DMS 273 (cell line): ENCODE measurements around the gene MDP1.
"Not testable (repeated sequence)": the region's sequence is repeated elsewhere in the genome, so short reads cannot be mapped to it uniquely, and the experiment has no call there.

ENCODE experiments used
- DNase-seq: peaks from one replicate; lab custom pipeline; 2025; ENCODE audit not compliant: unreplicated experiment; lab: John Stamatoyannopoulos, UW

MDP1 gene

DNA sequence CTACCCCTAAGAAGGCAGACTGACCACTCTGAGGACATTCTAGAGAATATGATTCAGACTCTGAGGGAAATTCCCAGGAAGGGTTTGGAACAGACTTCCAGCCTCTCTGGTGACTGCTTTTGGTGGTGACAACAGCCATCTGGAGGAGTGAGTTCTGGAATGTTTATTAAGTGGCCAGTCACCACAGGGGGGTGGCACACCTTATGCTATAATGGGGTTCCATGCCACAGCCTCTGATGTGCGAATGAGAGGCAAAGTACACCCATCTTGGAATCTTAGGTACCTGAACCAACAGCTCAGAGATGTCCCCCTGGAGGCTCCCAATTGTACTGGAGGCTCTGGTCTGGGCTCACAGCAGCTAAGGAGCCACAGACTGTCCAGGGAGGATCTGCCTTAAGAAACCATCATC, 36.0 kb upstream of the MDP1 start:
- no peak for DNase-seq

DNA sequence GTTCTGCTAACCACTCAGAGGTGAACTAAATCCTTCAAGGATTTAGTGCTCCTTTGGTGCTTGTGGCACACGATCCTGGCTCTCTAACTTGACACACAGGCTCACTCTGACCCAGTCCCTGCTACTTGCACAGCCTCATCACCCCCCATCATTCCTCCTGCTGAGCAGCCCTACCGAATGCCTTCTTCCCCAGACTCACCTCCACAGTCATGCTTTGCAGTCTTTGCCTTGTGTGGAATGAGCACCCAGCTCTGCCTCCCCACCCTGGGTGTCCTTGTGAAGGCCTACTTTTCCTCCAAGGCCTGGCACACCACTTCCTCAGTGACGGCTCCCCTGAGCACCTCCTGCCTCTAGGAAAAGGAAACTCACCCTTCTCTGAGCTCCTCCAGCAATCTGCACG, 34.5 kb upstream of the MDP1 start:
- no peak for DNase-seq

DNA sequence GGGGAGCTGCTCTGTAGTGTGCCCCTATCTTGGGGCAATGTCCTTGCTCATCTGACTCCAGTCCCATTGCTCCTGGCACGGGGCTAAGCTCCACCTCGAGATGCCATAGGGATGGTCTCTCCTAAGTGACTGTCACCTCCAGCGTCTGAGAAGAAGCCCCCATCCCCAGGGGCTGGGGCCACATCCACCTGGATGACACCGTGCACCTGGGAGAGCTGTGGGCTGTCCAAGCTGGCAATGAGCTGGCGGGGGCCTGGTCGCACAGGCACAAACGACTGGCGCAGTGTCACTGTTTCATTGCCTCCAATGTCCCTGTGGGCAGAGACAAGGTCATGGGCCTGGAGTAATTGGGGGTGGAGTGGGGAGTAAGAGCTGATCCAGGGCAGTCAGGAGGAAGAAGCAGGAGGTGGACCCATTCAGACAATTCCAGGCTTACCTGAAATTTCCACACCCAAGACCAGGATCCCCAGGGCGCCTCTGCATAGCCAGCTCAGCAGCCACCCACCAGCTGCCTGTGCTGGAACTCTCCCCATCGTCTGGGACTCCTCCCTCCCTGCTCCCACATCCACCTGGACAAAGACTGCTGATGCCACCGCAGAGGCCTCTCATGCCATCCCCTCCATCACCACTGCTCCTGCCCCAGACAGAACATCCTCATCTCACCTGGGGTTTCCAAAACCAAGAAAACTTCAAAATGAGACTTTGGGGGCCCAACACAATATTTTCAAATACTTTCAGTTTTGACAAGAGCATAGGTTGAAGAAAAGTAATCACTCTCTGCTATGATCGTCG, 33.6 kb upstream of the MDP1 start:
- no peak for DNase-seq

DNA sequence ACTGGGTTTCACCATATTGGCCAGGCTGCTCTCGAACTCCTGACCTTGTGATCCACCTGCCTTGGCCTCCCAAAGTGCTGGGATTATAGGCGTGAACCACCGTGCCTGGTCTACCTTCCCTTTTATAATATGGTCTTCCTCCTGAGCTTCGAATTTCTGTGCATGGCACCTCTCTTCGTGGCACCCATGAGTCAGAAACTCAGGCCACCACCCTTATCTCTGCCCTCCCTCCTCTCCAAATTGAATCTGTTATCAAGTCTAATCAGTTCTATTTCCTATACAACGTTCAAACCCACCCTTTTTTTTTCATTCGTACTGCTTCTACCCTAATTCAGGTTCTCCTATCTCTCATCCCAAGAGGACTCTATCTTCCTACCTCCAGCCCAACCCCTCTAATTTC, 31.6 kb upstream of the MDP1 start:
- DNase-seq = no peak

DNA sequence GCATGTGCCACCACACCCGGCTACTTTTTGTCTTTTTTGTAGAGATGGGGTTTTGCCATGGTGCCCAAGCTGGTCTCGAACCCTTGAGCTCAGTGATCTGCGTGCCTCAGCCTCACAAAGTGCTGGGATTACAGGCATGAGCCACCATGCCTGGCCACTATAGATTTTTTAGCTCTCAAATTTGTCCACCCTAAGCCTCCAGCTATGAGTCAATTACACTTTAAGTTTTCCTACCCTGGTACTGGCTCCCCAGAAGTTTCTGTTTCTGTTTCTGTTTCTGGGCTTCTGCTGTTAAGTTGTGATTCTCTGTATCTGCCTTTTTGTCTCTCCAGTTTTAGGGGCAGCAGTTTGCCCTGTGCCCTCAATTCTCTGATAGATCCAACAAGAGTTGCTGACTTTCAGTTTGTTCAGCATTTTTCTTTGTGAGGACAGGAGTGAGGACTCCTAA, 30.9 kb upstream of the MDP1 start:
- DNase-seq = no peak

DNA sequence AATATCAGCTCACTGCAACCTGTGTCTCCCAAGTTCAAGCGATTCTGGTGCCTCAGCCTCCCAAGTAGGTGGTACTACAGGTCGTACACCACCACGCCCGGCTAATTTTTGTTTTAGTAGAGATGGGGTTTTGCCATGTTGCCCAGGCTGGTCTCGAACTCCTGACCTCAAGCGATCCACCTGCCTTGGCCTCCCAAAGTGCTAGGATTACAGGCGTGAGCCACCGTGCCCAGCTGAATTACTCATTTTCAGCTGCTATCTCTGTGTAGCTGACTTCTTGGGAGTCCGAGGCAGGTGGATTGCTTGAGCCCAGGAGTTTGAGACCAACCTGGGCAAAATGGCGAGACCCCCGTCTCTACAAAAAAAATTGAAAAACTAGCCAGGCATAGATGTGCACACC, 29.5 kb upstream of the MDP1 start:
- not testable (repeated sequence) for DNase-seq

DNA sequence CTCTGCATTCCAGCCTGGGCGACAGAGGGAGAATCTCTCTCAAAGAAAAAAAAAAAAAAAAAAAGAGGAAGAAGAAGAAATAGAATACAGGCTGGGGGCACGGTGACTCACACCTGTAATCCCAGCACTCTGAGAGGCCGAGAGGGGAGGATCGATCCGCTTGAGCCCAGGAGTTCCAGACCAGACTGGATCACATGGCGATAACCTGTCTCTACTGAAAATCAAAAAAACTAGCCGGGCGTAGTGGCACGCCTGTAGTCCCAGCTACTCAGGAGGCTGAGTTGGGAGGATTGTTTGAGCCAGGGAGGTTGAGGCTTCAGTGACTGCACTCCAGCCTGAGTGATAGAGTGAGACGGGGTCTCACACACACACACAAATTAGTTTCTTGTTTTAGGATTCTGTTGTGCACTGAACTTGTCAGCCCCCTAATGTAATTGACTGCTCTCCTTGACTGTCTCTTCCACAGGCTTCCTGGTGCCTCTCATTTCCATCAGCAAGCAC, 27.5 kb upstream of the MDP1 start:
- DNase-seq = no peak

DNA sequence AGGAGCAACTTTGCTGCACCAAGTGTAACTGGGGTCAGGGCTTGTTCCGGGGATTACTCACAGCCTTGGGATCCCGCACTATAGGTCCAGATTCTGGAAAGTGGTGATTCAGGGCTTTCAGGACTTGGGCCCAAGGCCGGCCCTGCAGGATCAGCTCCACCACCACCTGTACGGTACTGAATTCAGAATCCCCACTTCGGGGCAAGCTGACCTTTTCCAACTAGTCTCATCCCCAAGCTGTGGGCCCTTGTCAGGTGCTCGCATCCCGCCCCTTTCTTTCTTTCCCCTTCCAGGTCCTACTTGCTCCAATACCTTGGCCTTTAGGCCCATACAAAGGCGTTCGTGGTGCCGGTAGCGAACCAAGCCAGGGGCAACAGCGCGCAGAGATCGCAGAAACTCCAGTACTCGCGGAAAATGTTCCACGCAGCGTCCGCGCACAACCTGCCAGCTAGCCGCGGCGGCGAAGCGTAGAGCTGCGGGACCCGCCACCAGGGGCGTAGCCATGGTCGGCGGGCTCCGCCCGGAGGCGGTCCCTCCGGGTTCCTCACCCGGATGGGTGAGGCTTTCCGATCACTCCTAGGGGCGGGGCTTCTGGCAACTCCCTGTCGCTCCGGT, 26.1 kb upstream of the MDP1 start:
- peak; percentile 97 for DNase-seq

DNA sequence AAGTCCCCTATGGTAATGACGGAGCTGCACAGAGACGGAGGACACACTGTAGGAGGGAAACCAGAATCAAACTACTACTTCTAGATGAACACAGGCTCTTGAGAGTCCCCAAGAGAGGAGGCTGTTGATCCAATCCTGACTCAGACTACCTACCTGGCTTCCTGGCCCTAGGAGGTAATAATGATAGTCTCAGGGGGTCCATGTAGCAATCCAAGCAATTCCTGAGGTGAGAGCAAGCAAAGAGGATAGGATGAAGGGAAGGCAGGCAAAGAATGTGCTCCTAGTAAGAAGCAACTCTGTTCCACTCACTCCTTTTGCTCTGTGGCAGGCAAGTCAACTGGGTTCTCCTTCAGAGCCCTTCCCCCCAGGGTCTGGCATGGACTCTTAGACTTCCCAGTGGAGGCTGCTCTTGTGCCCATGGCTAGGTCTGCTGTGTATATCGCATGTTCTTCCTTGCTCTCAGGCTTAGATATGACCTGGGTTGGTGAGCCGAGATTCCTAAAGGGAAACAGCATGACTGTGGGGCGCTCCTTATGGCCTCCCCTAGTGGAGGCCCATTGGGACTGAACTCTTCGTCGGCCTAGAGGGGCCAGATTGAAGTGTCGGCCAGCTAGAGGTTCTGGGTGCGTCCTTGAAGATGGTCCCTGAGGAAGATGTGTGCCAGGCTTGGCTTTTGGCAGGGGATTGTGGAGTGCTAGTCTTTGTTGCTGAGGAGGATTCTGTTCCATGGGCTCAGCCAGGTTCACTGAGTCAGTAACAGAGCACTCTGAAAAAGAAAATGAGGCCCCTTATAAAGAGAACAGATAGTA, 24.4 kb upstream of the MDP1 start:
- no peak for DNase-seq

DNA sequence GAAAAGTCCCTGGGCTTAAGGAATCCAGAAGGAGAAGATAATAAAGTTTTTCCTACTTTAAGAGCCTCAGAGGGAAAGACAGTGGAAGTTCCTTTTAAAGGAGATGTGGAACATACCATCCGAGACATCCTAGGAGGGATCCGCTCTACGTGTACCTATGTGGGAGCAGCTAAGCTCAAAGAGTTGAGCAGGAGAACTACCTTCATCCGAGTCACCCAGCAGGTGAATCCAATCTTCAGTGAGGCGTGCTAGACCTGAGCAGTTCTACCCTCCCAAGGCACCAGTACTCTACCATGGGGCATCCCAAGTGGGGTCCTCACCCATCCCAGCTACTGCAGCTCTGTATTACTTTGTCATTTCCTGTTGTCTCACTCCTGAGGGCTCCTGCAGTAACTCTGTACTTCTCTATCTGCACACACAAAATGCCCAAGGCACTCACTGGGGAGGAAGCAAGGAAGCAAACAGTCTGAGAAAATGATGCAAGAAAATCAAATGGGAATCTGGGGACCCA, 22.7 kb upstream of the MDP1 start:
- no peak for DNase-seq

DNA sequence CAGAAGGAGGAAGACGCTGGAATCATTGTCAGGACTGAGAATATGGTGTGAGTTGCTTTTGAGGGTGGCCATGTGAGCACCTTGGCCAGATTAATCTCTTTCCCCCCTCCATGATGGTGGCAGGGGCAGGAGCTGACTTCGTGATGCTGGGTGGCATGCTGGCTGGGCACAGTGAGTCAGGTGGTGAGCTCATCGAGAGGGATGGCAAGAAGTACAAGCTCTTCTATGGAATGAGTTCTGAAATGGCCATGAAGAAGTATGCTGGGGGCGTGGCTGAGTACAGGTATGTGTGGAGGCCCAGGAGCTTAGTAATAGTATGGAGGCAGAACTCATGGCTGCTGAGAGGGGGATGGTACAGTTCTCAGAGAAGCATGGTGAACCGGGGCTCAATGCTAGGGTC, 22.3 kb upstream of the MDP1 start:
- no peak for DNase-seq

DNA sequence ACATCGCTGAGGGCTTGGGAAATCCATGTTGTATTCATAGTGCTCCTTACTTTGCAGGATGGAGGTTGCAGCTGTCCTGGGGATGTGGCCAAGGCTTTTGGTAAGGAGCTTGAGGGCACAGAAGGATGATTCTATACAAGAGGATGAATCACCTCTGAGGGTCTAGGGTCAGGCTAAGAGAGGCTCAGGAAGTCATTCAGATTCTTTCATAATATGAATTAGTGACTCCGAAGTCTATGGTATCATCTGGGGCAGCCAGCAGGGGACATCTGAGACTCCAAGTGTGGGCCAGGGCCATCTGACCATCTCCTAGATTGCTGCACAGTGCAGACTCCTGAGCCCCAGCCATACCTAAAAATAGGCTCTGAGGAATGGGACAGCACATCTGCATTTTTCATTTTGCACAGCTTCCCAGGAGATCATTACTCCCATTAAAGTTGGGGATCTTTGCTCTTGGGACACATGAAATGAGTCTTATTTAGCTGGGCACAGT, 21.6 kb upstream of the MDP1 start:
- DNase-seq = no peak

DNA sequence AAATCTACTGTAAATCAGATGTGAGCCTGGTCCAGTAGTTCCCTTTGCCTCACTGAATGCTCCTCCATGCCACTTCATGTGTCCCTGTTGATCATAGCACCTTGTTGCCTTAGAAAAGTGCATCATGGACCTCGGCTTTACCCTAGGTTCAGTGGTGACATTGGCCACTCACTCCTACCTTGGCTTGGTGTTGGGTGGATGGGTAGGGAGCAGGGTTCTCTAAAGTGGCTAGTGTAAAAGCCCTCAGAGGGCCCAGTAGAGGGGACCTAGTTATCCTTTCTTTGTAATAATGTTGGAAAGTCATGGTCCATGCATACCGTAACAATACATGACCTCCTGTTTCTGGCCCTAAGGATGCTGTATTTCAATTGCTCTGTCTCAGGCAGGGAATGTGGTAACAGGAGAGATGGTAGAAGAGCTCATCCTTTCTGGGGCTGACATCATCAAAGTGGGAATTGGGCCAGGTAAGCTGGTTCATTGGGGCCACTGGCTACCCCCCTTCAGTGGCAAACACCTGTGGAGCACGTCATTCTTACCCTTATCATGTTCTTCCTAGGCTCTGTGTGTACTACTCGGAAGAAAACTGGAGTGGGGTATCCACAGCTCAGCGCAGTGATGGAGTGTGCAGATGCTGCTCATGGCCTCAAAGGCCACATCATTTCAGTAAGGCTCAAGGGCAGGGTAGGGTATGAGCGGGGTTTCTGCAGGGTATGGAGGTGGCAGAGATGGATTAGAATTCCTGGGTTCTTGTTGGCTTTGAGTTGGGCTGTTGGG, 21.0 kb upstream of the MDP1 start:
- no peak for DNase-seq

DNA sequence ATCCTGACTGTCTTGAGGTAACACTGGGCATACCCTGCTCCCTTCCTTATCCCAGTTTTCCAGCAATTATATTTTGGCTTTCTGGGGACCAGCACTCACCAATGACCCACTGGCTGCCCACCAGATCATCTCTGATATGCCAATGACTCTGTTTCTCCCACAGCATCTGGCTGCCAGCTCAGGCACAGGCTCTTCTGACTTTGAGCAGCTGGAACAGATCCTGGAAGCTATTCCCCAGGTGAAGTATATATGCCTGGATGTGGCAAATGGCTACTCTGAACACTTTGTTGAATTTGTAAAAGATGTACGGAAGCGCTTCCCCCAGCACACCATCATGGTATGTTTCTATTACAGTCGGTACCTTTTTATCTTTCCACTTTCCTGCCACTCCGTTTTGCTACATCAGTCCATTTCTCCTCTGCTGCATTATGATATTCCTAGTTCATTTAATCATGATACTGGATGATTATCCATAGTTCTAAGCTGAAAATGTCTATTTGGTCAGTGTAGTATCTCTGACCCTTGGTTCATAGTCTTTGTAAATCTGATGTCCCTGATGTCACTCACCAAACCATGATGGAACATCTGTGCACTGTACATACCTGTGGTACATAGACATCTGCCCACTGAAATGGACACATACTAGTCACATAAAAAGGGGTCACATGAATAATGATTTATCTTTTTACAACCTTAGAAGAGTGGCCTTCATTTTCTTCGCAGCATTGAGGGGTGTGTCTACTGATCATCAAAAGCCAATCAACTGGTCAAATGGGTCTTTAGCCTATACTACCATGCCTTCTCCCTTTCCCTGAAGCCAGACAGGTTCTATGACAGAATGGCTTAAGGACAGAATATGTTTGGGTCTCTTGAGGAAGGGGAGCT, 20.2 kb upstream of the MDP1 start:
- no peak for DNase-seq

DNA sequence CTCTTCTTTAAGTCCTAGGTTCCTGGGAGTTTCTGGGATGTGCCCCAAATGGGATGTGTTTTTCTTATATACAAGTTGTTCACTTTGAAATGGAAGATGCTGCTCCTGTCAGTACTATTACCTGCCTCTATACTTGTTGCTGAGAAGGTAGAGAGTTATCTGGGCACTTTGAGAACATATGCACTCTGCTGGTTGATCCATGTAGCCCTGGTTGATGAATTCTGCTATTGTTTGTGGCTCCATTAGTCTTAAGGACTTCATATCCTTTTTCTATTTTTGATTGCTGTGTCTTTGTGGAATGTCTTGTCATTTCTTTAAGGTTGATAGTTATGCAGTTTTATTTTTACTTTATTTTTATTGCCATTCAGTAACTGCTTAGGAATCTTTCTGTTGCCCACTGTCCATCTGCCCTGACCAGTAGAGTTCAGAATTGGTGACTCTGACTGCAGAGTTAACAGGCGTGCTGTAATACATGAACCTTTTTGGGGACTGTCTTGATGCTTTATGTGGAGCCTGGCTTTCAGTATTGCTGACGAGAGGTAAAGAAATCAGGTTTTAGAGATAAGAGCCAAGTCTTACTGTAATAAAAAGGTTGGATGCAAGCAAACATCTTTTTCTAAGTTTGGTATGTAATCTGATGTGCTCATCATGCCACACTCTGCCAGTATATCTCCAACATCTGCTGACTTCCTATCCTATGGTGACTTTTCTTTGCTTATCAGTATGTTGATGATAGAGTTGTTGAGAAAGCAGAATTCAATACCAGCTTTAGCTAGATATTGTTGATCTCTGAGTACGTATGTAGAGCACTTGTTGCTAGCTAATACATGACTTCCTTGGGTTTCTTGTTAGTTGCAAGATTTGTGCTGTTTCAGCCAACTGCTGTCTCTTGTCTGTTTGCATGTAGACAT, 18.5 kb upstream of the MDP1 start:
- no peak for DNase-seq

DNA sequence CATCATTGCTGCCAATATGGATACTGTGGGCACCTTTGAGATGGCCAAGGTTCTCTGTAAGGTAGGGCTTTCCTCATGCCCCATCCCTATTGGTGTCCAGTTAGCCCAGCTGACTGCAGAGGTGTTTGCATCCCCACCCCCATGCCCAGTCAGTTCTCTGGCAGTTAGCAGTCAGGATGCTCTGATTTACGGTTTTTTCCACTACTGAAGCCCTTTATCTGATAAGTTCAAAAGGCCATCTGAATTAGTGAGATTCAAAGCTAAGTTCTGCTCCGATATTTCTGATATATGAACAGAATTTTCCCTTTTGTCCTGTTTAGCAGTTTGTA, 17.6 kb upstream of the MDP1 start:
- no peak for DNase-seq

DNA sequence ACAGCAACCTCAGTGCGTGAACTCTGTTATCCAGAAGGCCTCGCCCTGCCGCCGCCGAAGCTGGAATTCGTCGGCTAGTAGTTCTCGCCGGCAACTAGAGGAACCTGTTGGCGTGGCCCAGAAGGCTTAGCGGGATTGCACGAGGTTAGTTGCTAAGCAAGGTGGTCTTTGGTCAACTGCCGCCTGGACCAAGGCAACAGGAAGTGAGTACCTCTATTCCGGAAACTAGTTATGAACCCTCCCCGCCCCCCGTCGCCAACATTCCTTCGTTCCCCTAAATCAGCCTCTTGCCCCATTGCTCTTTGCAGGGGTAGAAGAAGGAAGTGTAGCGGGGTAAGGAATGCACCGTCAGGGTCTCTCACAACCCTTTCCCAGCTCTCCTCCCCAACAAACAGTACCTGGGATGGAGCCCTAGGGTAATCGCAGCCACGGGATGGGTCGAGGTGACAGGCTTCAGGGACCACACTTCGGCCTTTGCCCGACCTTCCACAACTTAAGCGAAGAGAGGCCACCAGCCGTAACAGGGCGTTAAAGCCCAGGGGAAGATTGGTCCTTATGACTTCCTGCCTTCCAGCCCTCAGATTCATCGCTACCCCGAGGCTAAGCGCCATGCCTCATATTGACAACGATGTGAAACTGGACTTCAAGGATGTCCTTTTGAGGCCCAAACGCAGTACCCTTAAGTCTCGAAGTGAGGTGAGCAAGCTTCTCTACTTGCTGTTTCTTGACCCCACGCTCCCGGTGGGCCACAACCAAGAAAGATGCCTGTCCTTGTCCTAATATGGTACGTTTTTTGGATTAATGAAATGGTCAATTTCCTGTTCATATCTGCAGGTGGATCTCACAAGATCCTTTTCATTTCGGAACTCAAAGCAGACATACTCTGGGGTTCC, 17.0 kb upstream of the MDP1 start, which contains the start of gene GMPR2:
TSS of gene GMPR2 (plus strand) at position 285 of the 893 bp plus-strand sequence. CDS start at position 610, 325 bp downstream.
- DNase-seq = no peak
